HepG2 (cell line): ENCODE measurements around the gene PTPRD. TPM values are rescaled to one million over a fixed set of nuclear protein-coding genes. Genes with fewer than 3 reads are reported as not detected.

Experiments used
- ATAC-seq: fragments of 200-7000 bp; cut with Tn5 transposase; 3 replicates; pipeline ENCODE4 v1.9.1; 2020; ENCODE audit warnings: mild to moderate bottlenecking, moderate library complexity
- BruUV-seq: library from RNA; stranded (reverse); fragments of 400-500 nt; replicated peaks from 2 replicates; lab custom pipeline; 2021; lab: Mats Ljungman, UMichigan
- CTCF ChIA-PET: fragments of 300-600 bp; formaldehyde crosslinking; extraction: SDS; loops from one replicate; lab custom pipeline; 2021; ENCODE audit warnings: low total read pairs, inconsistent platforms, low intra/inter-chr PET ratio; lab: Yijun Ruan, JAX
- POLR2A ChIA-PET: fragments of 350-600 bp; sonication (Branson Sonifier 250); formaldehyde crosslinking; loops from one replicate; lab custom pipeline; 2020; ENCODE audit warnings: antibody characterized with exemption, inconsistent platforms; lab: Yijun Ruan, JAX
- DNase-seq: peaks from one replicate; pipeline ENCODE4 v3.0.0-alpha.2; 2015; ENCODE audit warnings: low spot score
- FAIRE-seq: peaks from 3 replicates; lab custom pipeline; 2011; peaks lifted over from hg19 to GRCh38; lab: Jason Lieb, UNC
- H2AFZ ChIP-seq: one replicate; pipeline ENCODE4 v1.6.1; 2011; ENCODE audit warnings: low read length, inconsistent platforms
- H3K27ac ChIP-seq: fragments of 300-600 bp; 3 replicates; pipeline ENCODE4 v1.8.0; 2011; ENCODE audit warnings: mixed run types, mild to moderate bottlenecking, mixed read lengths, low read length, inconsistent platforms; ENCODE audit not compliant: insufficient read depth; ENCODE audit errors: extremely low read length
- H3K27me3 ChIP-seq, 2 experiments: fragments of 200-600 bp in 1 of 2; 2 replicates in 1 of 2; 3 replicates in 1 of 2; pipeline versions ENCODE4 v1.6.0 to v1.8.0; 2011; ENCODE audit warnings: low read length in 2 of 2, mild to moderate bottlenecking in 2 of 2, moderate library complexity in 2 of 2, inconsistent platforms in 1 of 2; ENCODE audit not compliant: insufficient read depth in 2 of 2, control insufficient read depth in 1 of 2
- H3K36me3 ChIP-seq, 2 experiments: fragments of 200-600 bp in 1 of 2; replicated peaks in 1 of 2; 2 replicates in 1 of 2; 3 replicates in 1 of 2; pipeline versions ENCODE4 v1.5.1 to v1.8.0; 2011; ENCODE audit warnings: low read length in 2 of 2, inconsistent platforms in 1 of 2; ENCODE audit not compliant: insufficient read depth in 2 of 2, control insufficient read depth in 1 of 2
- H3K4me1 ChIP-seq: 2 replicates; pipeline ENCODE4 v1.5.1; 2012; ENCODE audit warnings: low read length, inconsistent platforms; ENCODE audit not compliant: insufficient read depth
- H3K4me2 ChIP-seq: 2 replicates; pipeline ENCODE4 v1.6.0; 2011; ENCODE audit warnings: low read depth, low read length, inconsistent platforms
- H3K4me3 ChIP-seq, 3 experiments: fragments of 200-600 bp in 1 of 3; sonication (generic), shearing (Covaris generic) in 1 of 3; replicated peaks in 1 of 3; 2 replicates each; pipeline ENCODE4 v1.5.1; 2011 to 2016; ENCODE audit warnings: low read length in 3 of 3, inconsistent platforms in 2 of 3, low read depth in 2 of 3, mild to moderate bottlenecking in 2 of 3, control low read depth in 1 of 3, mixed read lengths in 1 of 3; ENCODE audit not compliant: insufficient read depth in 1 of 3
- H3K79me2 ChIP-seq: one replicate; pipeline ENCODE4 v1.6.1; 2011; ENCODE audit warnings: low read length, inconsistent platforms; ENCODE audit not compliant: insufficient read depth
- H3K9ac ChIP-seq: 2 replicates; pipeline ENCODE4 v1.6.0; 2011; ENCODE audit warnings: mild to moderate bottlenecking, low read depth, low read length, inconsistent platforms; ENCODE audit not compliant: insufficient read depth
- H3K9me3 ChIP-seq: 2 replicates; pipeline ENCODE4 v1.5.1; 2012; ENCODE audit warnings: mild to moderate bottlenecking, low read length
- H4K20me1 ChIP-seq: 2 replicates; pipeline ENCODE4 v1.6.0; 2011; ENCODE audit warnings: inconsistent platforms, mild to moderate bottlenecking, low read length, moderate library complexity; ENCODE audit not compliant: insufficient read depth
- CEBPB ChIP-seq: IDR thresholded peaks from 2 replicates; pipeline ENCODE4 v1.6.1; 2011; ENCODE audit warnings: low read depth, low read length, improper control_type of control experiment, borderline replicate concordance
- CREB1 ChIP-seq, 2 experiments: fragments of 450-650 bp in 1 of 2; IDR thresholded peaks; 2 replicates each; pipeline ENCODE4 v1.6.1; 2016 to 2017; ENCODE audit warnings: control low read depth in 1 of 2, mild to moderate bottlenecking in 1 of 2, missing compliant biosample characterization in 1 of 2, missing genetic modification characterization in 1 of 2
- TP53 ChIP-seq: sonication (generic); formaldehyde crosslinking; conservative IDR thresholded peaks from 2 replicates; pipeline ENCODE4 v1.4.0; 2020; ENCODE audit warnings: missing genetic modification reagents
- ZNF674 ChIP-seq: sonication (generic); formaldehyde crosslinking; IDR thresholded peaks from 2 replicates; pipeline ENCODE4 v1.5.0; 2020; ENCODE audit warnings: low read depth, mild to moderate bottlenecking, missing genetic modification reagents
- WGBS: methylation state at CpG from one replicate; pipeline ENCODE4 v1.1.6; 2017; ENCODE audit warnings: low lambda C conversion rate; 5-methylcytosine and 5-hydroxymethylcytosine counted together
- in situ Hi-C: cut with HindIII; loops from 2 replicates; pipeline ENCODE4 v1.10.0; 2017; ENCODE audit warnings: low pct_unique_long_range_greater_than_20kb; ENCODE audit not compliant: extremely low pct_ligation_motif_present
- intact Hi-C: fragments of 100-400 bp; cut with micrococcal nuclease; formaldehyde crosslinking; loops from one replicate; pipeline ENCODE4 v1.10.0; 2022; ENCODE audit not compliant: unreplicated experiment
- polyA plus RNA-seq, 8 experiments: library from polyadenylated mRNA; depleted of rRNA in 3 of 8; stranded (reverse) in 7 of 8; unstranded in 1 of 8; fragments of >200 nt; fragmentation: Illumina TruSeq in 4 of 8; extraction: Trizol in 4 of 8; gene quantifications; 2 replicates each; pipeline versions ENCODE4 v1.2.1 to v1.2.3, GENCODE V29; 2011 to 2016; ENCODE audit warnings: low read depth in 4 of 8, missing spikeins in 1 of 8, mixed read lengths in 1 of 8; ENCODE audit not compliant: insufficient read depth in 1 of 8
- total RNA-seq, 5 experiments: library from RNA; depleted of rRNA; stranded (reverse); fragments of >200 nt; fragmentation: Illumina TruSeq; extraction: Trizol; gene quantifications; 2 replicates each; pipeline ENCODE4 v1.2.3, GENCODE V29; 2016; ENCODE audit warnings: low read depth in 1 of 5
- TF ChIP-seq, protein P1 (sequence below): IDR thresholded peaks from 2 replicates; pipeline ENCODE4 v1.6.1; 2016; ENCODE audit warnings: mild to moderate bottlenecking
- TF ChIP-seq, protein P2 (sequence below): sonication (generic); formaldehyde crosslinking; IDR thresholded peaks from 2 replicates; pipeline ENCODE4 v1.8.0; 2022; ENCODE audit warnings: mild to moderate bottlenecking, missing genetic modification reagents, moderate library complexity
- TF ChIP-seq, protein P3 (sequence below): sonication (generic); formaldehyde crosslinking; IDR thresholded peaks from one replicate; pipeline ENCODE4 v1.5.1; 2020; ENCODE audit warnings: mild to moderate bottlenecking, missing genetic modification reagents; ENCODE audit errors: not compliant biosample characterization

Gene PTPRD
- total and polyA plus RNA-seq, 2 of the 13 experiments (the other 11 are each of a cell fraction or from before 2014, with no cell fraction given) = 0.05 TPM; not detected in 1

DNA sequence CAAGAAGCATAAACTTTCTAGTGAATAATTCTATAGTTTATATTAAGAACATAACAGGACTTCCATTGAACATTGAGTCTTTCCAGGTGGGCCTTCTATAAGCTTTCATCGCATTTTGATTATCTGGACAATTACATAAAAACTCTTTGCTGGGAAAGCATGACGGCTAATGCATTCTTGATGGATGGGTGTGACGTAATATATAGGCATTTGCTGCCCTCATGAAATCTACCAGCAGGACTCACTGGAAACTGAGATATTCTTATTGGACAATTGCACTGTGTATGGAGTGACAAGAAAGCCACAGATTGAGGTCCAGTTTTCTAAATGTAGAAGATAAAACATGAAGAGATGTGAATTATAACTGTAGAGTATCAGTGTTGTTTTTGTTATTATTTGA, 15.0 kb downstream of the PTPRD start:
- H3K79me2 ChIP-seq = no peaks in the 10 kb centered on the region
- BruUV-seq = no TSS peak
- no peaks in the 10 kb centered on the region for H4K20me1 ChIP-seq
- FAIRE-seq = no peak
- H3K9ac ChIP-seq = no peak overlapping the region
- no peak overlapping the region for H3K27ac ChIP-seq
- TF ChIP-seq, protein P1, sequence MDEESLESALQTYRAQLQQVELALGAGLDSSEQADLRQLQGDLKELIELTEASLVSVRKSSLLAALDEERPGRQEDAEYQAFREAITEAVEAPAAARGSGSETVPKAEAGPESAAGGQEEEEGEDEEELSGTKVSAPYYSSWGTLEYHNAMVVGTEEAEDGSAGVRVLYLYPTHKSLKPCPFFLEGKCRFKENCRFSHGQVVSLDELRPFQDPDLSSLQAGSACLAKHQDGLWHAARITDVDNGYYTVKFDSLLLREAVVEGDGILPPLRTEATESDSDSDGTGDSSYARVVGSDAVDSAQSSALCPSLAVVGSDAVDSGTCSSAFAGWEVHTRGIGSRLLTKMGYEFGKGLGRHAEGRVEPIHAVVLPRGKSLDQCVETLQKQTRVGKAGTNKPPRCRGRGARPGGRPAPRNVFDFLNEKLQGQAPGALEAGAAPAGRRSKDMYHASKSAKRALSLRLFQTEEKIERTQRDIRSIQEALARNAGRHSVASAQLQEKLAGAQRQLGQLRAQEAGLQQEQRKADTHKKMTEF (CRISPR knock-in tag) = no peak
- peak; percentile 72 for TF ChIP-seq CREB1 (IDR thresholded peaks at IDR 0.05)
- TF ChIP-seq CREB1 (CRISPR knock-in tag; IDR thresholded peaks at IDR 0.05) = no peak
- 0 out of 2 replicates have a peak, but pooled peaks have one; percentile 13 for TF ChIP-seq CEBPB
- TF ChIP-seq TP53 (CRISPR knock-in tag) = no peak
- TF ChIP-seq, all 625 proteins: peak for 2
- Histone ChIP-seq H3K4me3 (no peak overlapping the region), H3K9me3 (no peaks in the 10 kb centered on the region), H3K36me3 (no peaks in the 10 kb centered on the region), H3K27me3 (no peaks in the 10 kb centered on the region), H2AFZ (no peak overlapping the region), H3K4me2 (no peak overlapping the region), H3K4me1 (no peaks in the 10 kb centered on the region)
- POLR2A ChIA-PET = no interaction called here
- WGBS = 27% methylated on average over 3 of the region's 3 CpGs
- DNase-seq (no peak), ATAC-seq (no peak)
- CTCF ChIA-PET = no interaction called here
- in situ Hi-C loops = no loop called here
- intact Hi-C loops = no loop called here

GRCh38 chr9:10594482-10594881, 18.3 kb downstream of the PTPRD start:
- 0% methylated on average over 3 of the region's 3 CpGs for WGBS
- Histone ChIP-seq H4K20me1 (no peaks in the 10 kb centered on the region), H2AFZ (no peak overlapping the region), H3K4me3 (no peak overlapping the region), H3K27ac (no peak overlapping the region), H3K9ac (no peak overlapping the region), H3K4me1 (no peaks in the 10 kb centered on the region), H3K79me2 (no peaks in the 10 kb centered on the region), H3K4me2 (no peak overlapping the region), H3K36me3 (no peaks in the 10 kb centered on the region), H3K27me3 (no peaks in the 10 kb centered on the region), H3K9me3 (peaks cover 2% of the 10 kb centered on the region; the same call in 1 of the 2 replicates)
- ATAC-seq (no peak), FAIRE-seq (no peak), DNase-seq (no peak)
- in situ Hi-C loops (no loop called here), intact Hi-C loops (no loop called here)
- POLR2A ChIA-PET = no interaction called here
- no TSS peak for BruUV-seq
- CTCF ChIA-PET = no interaction called here
- TF ChIP-seq, protein P2, sequence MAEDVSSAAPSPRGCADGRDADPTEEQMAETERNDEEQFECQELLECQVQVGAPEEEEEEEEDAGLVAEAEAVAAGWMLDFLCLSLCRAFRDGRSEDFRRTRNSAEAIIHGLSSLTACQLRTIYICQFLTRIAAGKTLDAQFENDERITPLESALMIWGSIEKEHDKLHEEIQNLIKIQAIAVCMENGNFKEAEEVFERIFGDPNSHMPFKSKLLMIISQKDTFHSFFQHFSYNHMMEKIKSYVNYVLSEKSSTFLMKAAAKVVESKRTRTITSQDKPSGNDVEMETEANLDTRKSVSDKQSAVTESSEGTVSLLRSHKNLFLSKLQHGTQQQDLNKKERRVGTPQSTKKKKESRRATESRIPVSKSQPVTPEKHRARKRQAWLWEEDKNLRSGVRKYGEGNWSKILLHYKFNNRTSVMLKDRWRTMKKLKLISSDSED (CRISPR knock-in tag) = no peak
- TF ChIP-seq ZNF674 (CRISPR knock-in tag) = no peak
- TF ChIP-seq, protein P3, sequence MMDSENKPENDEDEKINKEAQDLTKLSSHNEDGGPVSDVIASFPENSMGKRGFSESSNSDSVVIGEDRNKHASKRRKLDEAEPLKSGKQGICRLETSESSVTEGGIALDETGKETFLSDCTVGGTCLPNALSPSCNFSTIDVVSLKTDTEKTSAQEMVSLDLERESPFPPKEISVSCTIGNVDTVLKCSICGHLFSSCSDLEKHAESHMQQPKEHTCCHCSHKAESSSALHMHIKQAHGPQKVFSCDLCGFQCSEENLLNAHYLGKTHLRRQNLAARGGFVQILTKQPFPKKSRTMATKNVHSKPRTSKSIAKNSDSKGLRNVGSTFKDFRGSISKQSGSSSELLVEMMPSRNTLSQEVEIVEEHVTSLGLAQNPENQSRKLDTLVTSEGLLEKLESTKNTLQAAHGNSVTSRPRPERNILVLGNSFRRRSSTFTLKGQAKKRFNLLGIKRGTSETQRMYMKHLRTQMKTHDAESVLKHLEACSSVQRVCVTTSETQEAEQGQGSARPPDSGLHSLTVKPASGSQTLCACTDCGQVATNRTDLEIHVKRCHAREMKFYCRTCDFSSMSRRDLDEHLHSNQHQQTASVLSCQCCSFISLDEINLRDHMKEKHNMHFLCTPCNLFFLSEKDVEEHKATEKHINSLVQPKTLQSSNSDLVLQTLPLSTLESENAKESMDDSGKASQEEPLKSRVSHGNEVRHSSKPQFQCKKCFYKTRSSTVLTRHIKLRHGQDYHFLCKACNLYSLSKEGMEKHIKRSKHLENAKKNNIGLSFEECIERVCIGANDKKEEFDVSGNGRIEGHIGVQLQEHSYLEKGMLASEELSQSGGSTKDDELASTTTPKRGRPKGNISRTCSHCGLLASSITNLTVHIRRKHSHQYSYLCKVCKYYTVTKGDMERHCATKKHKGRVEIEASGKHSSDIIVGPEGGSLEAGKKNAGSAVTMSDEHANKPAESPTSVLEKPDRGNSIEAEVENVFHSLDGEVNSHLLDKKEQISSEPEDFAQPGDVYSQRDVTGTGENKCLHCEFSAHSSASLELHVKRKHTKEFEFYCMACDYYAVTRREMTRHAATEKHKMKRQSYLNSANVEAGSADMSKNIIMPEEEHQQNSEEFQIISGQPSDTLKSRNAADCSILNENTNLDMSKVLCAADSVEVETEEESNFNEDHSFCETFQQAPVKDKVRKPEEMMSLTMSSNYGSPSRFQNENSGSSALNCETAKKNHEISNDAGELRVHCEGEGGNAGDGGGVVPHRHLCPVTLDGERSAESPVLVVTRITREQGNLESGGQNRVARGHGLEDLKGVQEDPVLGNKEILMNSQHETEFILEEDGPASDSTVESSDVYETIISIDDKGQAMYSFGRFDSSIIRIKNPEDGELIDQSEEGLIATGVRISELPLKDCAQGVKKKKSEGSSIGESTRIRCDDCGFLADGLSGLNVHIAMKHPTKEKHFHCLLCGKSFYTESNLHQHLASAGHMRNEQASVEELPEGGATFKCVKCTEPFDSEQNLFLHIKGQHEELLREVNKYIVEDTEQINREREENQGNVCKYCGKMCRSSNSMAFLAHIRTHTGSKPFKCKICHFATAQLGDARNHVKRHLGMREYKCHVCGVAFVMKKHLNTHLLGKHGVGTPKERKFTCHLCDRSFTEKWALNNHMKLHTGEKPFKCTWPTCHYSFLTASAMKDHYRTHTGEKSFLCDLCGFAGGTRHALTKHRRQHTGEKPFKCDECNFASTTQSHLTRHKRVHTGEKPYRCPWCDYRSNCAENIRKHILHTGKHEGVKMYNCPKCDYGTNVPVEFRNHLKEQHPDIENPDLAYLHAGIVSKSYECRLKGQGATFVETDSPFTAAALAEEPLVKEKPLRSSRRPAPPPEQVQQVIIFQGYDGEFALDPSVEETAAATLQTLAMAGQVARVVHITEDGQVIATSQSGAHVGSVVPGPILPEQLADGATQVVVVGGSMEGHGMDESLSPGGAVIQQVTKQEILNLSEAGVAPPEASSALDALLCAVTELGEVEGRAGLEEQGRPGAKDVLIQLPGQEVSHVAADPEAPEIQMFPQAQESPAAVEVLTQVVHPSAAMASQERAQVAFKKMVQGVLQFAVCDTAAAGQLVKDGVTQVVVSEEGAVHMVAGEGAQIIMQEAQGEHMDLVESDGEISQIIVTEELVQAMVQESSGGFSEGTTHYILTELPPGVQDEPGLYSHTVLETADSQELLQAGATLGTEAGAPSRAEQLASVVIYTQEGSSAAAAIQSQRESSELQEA = no peak
